ENCODE results near the gene ZNF606. TPM values are rescaled to one million over a fixed set of nuclear protein-coding genes. Genes with fewer than 3 reads are reported as not detected.

Gene ZNF606
- total and polyA plus RNA-seq, 9 of the 15 experiments (the other 6 are each of a cell fraction or from before 2014, with no cell fraction given): 0.03 to 0.98 (median 0.28) TPM

- Histone ChIP-seq H3K9me1 (ENCODE audit: control insufficient read depth, insufficient read depth, low read length) (no peaks in the 10 kb centered on the region), H3K4me1 (replicated peaks in 1 of 2; ENCODE audit: control insufficient read depth in 2 of 2, insufficient read depth in 2 of 2, low read length in 2 of 2) (no peaks in the 10 kb centered on the region; a peak in 1 of 5 replicates), H3K4me2 (ENCODE audit: insufficient read depth, low read length) (no peak overlapping the region), H3K9ac (ENCODE audit: insufficient read depth in 1 of 2, low read depth in 2 of 2, low read length in 2 of 2) (no peak overlapping the region), H3K4me3 (no peak overlapping the region), H3K27me3 (ENCODE audit: control insufficient read depth in 2 of 2, insufficient read depth in 2 of 2, low read length in 2 of 2) (no peaks in the 10 kb centered on the region), H3K79me2 (ENCODE audit: control insufficient read depth, insufficient read depth, low read length) (no peaks in the 10 kb centered on the region), H3K9me3 (replicated peaks; ENCODE audit: control insufficient read depth, insufficient read depth, low read depth, low read length) (no peaks in the 10 kb centered on the region), H3K36me3 (ENCODE audit: control insufficient read depth, insufficient read depth, low read length) (no peaks in the 10 kb centered on the region), H2AFZ (ENCODE audit: low read depth, low read length) (no peak overlapping the region), H4K20me1 (replicated peaks; ENCODE audit: control insufficient read depth, insufficient read depth, low read length) (no peaks in the 10 kb centered on the region), H3K27ac (ENCODE audit: extremely low read depth, low read depth, low read length) (no peak overlapping the region)
- intact Hi-C loops (cut with micrococcal nuclease): no loop called here
- FAIRE-seq (no peak), ATAC-seq (no peak), DNase-seq (ENCODE audit: extremely low read depth in 1 of 4, low spot score in 3 of 4) (no peak)
- TF ChIP-seq GMEB1 (CRISPR knock-in tag; IDR thresholded peaks at IDR 0.05) (no peak), DPF2 (IDR thresholded peaks at IDR 0.05) (no peak), ZNF175 (CRISPR knock-in tag; IDR thresholded peaks at IDR 0.05; ENCODE audit: low read depth) (no peak), TRIM24 (IDR thresholded peaks at IDR 0.05) (no peak), FOXJ2 (tag; IDR thresholded peaks at IDR 0.05) (no peak), MIER1 (IDR thresholded peaks at IDR 0.05; ENCODE audit: low read depth) (no peak), PRDM10 (IDR thresholded peaks at IDR 0.05; ENCODE audit: partially characterized antibody) (no peak), ZC3H4 (CRISPR knock-in tag; IDR thresholded peaks at IDR 0.05; ENCODE audit: borderline replicate concordance) (no peak), E2F1 (CRISPR knock-in tag; IDR thresholded peaks at IDR 0.05) (no peak), E2F5 (CRISPR knock-in tag; IDR thresholded peaks at IDR 0.05) (no peak)
- POLR2A ChIA-PET: no interaction called here
- BruUV-seq (replicated peaks): no TSS peak
- 7% methylated on average over 3 of the region's 20 CpGs for WGBS (ENCODE audit: insufficient coverage, low coverage, missing lambda C conversion rate)
- CTCF ChIA-PET (ENCODE audit: low intra/inter-chr PET ratio): no interaction called here
- in situ Hi-C loops (cut with MboI): no loop called here
Observed at GRCh38 chr19:58034477-58034793, 31.8 kb upstream of the ZNF606 start.
